ENCODE measurements around the gene MYO7B.
"Not testable (repeated sequence)": the region's sequence is repeated elsewhere in the genome, so short reads cannot be mapped to it uniquely, and the experiment has no call there.

MYO7B gene

GRCh38 chr2:127552846-127553245, 17.4 kb downstream of the MYO7B start:
- no peak for DNase-seq

GRCh38 chr2:127558911-127559310, 23.4 kb downstream of the MYO7B start:
- DNase-seq: no peak

- no peak for DNase-seq
Observed at GRCh38 chr2:127559454-127559853, 24.0 kb downstream of the MYO7B start.

GRCh38 chr2:127560201-127560930, 24.9 kb downstream of the MYO7B start:
- DNase-seq: no peak

- no peak for DNase-seq
Observed at GRCh38 chr2:127560931-127561280, 25.4 kb downstream of the MYO7B start.

- no peak for DNase-seq
Observed at GRCh38 chr2:127561371-127561770, 25.9 kb downstream of the MYO7B start.

- no peak for DNase-seq
Observed at GRCh38 chr2:127562936-127563335, 27.5 kb downstream of the MYO7B start.

GRCh38 chr2:127563458-127564428, 28.3 kb downstream of the MYO7B start:
- no peak for DNase-seq

- DNase-seq: no peak
Observed at GRCh38 chr2:127564429-127565260, 29.2 kb downstream of the MYO7B start.

- DNase-seq: no peak
Observed at GRCh38 chr2:127565261-127566138, 30.0 kb downstream of the MYO7B start.

GRCh38 chr2:127566139-127566417, 30.6 kb downstream of the MYO7B start:
- no peak for DNase-seq

- DNase-seq: no peak
Observed at GRCh38 chr2:127566576-127566975, 31.1 kb downstream of the MYO7B start.

- no peak for DNase-seq
Observed at GRCh38 chr2:127567351-127567854, 31.9 kb downstream of the MYO7B start.

- no peak for DNase-seq
Observed at GRCh38 chr2:127568128-127568527, 32.6 kb downstream of the MYO7B start.

GRCh38 chr2:127569666-127570065, 34.2 kb downstream of the MYO7B start:
- no peak for DNase-seq

- DNase-seq: no peak
Observed at GRCh38 chr2:127570282-127571250, 35.1 kb downstream of the MYO7B start.

GRCh38 chr2:127572352-127572751, 36.9 kb downstream of the MYO7B start:
- DNase-seq: not testable (repeated sequence)

GRCh38 chr2:127572841-127573240, 37.4 kb downstream of the MYO7B start:
- DNase-seq: no peak

GRCh38 chr2:127573298-127573697, 37.8 kb downstream of the MYO7B start:
- DNase-seq: no peak

GRCh38 chr2:127573771-127574170, 38.3 kb downstream of the MYO7B start:
- DNase-seq: no peak

GRCh38 chr2:127574656-127575055, 39.2 kb downstream of the MYO7B start:
- DNase-seq: no peak
